Fibroblast of skin of right quadriceps (primary cell): ENCODE data around the gene CHRD.
"Not testable (repeated sequence)": the region's sequence is repeated elsewhere in the genome, so short reads cannot be mapped to it uniquely, and the experiment has no call there.

Experiments used
- DNase-seq: peaks from one replicate; pipeline ENCODE4 v3.0.0-alpha.2; 2013

The CHRD gene

DNA sequence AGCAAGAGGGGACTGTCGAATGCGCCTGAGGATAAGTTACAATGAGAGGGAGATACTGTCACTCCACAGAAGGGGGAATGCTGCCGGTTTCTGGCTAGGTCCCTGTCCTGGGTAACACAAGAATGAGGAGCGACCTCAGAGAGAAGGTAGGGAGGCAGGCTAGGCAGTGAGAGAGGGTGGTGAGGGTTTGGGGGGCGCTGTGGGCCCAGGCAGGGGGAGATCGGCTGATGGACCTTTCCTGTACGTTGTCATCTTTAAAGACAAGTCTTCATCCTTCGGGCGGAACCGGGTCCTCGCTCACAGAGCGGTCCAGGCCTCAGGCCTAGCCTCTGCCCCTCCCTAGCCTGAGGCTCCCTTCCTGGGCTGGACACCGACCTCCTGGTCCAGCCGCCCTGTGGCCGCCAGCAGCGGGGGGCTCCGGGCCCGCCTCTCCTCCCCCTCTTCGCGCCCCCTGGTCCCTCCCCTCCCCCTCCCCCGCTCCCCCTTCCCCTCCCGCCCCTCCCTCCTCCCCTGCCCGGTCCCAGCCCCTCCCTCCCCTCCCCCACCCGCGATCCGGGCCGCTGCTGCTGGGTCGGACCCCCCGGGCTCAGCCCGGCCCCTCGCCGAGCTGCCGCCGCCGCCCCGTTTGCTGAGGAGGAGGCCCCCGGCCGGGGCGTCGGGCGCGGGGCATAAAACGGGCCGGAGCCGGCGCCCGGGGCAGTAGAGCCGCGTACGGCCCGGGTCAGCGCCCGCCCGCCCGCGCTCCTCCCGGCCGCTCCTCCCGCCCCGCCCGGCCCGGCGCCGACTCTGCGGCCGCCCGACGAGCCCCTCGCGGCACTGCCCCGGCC, at the start of gene CHRD:
Gene CHRD (plus strand): TSS at position 697 of the 827 bp plus-strand sequence. CDS start 265 bp downstream, outside the sequence.
- no peak for DNase-seq

DNA sequence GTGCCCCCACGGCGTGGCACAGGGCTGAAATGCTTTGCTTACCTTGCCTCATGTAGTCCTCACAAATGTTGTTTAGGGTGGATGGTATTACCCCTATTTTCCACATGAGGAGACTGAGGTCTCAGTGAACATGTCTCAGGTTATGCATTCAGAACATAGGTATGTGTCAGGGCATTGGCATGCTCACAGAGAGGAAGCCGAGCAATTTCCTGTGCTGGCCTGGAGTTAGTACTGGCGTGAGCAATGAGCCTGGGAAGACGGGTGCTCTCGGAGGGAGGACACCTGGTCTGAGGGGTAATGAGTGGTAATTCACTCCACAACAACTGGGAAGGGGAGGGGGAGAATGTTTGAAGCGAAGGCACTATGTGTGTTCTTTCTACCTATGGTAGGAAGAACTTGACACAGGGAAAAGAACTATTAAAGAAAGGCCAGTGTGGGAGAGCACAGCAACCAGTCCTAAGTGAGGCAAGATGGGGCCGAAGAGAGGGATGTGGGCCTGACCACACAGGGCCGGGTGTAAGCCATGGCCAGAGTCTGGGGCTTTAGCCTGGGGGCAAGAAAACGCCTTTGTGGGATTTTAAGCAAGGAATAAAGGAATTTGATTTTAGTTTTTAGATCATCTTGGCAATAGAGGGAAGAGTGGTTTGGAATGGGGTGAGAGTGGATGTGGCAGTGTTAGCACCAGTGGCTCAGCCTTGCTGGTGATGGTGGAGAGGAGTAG, 47.3 kb upstream of the CHRD start:
- peak; percentile 87 for DNase-seq

DNA sequence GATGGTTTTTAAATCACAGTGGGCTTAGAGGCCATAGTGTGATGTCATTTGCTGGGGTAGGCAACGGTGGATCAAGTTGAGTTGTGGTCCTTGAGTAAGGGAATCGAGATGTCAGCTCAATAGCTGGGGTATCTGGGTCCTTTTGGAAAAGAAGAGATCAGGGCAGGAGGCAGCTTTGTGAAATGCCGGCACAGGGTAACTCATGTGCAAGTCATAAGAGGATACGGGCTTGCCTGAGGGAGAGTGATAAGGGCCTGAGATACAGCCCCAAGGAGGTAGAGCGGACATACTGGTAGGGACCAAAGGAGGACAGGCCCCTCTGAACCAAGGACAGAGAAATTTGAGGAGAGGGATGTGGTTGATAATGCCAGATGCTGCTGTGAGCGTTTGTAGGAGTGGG, 46.7 kb upstream of the CHRD start:
- DNase-seq, result no peak

DNA sequence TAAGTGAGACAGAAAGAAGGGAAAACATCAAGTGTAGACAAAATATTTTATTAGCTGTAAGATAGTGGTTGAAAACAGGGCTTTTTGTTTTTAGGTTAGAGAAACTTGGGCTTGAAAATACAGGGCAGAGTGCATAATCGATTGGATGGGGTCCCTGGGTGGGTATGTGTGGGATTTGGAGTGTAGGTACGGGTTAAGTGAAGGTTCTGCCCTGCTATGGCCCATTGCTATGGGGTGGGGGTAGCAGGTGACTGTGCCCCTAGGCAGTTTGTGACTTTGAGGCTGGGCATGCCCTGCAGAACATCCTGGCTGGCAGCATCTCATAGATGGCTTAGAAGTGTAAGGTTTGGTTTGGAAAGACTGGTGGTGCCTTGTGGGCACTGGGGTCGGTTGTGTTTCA, 46.2 kb upstream of the CHRD start:
- DNase-seq, result no peak

DNA sequence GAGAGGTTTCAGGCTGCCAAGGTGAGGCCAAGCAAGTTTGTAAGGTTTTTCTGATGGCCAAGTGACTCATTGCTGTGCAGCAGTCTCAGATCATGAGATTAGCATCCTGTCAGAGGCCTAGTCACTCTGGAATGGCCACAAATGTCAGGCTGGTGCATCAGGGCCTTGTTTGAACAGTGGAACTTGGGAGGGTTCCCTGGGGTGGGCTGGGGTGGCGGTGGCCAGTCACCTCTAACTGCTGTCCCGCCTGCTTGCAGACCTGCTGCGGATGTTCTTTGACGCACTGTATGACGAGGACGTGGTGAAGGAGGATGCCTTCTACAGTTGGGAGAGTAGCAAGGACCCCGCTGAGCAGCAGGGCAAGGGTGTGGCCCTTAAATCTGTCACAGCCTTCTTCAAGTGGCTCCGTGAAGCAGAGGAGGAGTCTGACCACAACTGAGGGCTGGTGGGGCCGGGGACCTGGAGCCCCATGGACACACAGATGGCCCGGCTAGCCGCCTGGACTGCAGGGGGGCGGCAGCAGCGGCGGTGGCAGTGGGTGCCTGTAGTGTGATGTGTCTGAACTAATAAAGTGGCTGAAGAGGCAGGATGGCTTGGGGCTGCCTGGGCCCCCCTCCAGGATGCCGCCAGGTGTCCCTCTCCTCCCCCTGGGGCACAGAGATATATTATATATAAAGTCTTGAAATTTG, 45.2 kb upstream of the CHRD start:
- DNase-seq, result peak; percentile 57

DNA sequence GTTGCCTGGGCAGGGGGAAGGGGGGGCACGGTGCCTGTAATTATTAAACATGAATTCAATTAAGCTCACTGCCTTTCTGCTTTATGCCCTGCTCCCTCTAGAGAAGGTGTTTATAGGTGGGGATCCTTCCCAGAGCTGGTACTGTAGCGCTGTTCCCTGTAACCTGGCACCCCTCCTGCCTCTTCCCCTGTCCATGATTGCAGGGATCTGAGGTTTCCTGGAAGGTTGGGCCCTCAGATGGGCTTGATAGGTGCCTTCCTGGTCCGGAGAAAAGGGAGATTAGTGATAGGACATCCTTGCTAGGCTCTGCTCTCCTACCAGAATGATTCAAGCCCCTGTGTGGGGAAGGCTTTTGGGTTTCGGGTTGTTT, 44.6 kb upstream of the CHRD start:
- no peak for DNase-seq

DNA sequence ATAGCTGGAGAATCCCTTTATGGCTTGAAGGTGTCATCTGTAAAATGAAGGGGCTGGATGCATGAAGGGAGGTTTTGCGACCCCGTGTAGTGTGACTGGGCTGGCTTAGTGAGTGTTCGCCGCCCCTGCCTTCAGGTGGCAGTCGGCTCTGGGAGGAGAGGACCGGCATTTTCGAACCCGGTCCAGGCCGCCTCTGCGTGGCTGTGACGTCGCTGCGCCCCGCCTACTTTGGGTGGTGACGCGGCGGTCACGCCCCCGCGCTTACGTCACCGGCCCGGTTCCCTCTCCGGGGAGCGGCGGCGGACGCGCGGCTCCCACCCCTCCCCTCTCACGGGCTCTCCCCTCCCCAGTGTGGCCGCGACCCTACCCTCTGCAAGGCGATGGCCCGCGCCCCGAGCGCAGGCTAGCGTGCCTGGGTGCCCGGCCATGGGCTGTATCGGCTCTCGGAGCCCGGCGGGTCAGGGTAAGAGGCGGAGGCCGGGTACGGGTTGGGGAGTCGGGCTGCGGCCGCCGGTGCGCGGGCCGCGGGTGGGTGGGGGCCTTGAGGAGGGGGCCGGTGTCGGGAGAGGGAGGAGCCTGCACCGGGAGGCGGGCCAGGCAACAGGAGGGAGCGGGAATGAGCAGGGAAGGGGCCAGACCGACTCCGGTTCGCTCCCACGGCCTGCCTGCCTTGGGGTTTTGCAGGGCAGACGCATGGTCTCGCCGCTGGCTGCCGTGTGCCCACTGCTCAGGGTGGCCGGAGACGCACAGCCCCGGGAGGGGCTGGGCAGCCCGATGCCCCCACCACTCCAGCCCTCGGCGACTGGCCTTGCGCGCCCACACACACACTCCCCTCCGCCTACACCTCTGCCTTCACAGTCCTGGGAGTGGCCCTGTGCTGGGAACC, 44.0 kb upstream of the CHRD start:
- DNase-seq, result peak; percentile 78

DNA sequence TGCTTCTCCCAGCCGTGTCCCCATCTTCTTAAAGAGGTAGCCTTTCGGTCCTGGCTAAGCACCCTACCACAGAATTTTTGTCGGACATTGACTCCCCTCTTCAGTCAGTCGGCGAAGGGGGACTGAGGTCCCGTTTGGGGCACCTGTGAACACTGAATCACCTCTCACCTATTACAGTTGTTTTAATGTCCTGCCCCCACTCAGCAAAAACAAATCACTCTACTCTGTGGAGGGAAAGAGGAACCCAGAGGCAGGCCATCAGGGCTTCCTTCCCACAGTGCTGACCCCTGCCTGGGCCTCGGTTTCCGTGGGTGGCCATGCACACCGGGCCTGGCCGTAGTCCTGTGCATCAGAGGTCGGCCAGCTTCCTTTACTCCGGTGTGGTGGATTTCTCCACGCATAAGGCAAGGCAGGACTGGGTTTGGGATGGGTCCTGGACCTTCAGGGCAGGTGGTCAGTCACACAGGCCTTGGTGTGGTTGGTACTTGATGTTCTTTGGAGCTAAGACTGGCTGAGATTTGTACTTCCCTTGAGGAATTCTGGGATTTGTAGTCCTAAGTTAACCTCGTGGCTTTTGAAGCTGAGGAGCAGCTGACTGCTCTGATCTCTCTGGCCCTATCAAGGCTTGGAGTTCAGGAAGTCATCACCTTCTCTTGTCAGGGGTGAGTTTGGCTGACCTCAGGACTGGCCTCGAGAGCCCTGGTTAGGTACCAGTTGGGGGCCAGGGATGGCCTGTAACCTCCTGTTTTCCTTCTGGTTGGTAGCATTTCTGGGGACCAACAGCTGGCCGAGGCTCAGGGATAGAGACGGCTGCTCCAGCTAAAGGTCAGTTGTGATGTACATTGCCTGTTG, 43.1 kb upstream of the CHRD start:
- peak; percentile 48 for DNase-seq

DNA sequence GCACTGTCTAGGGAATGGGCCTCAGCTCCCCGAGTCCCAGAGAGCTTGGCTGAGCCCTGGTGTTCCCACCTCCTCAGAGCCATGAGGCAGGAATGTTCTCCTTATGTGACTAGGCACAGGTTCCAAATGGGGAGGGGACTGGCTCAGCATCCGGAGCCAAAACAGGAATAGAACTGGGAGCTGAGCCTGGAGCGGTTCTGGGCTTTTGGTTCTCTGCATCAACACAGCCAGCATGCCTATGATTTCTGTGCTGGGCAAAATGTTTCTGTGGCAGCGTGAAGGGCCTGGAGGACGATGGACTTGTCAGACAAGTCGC, 42.5 kb upstream of the CHRD start, which contains the start of gene FAM131A:
Gene FAM131A (plus strand): TSS at position 202 of the 316 bp plus-strand sequence. CDS start 31 bp downstream, at position 233.
- DNase-seq, result peak; percentile 34

DNA sequence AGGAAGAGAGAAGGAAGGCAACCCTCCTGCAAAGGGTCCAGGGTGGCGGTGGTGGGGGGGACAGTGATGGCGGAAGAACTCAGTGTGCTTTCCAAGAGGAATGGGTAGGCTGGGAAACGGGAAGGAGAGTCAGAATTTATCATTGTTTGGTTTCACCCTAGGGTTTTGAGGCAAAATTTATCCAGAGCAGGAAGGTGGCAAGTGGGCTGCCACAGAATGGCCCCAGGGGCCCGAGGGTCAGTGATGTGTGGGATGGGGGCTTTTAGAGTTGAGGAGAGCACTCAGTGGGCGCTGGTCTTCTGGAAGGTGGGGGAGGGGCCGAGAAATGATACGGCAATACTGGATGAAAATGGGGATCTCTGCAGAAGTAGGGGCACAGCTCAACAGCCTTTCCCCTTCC, 41.9 kb upstream of the CHRD start:
- DNase-seq, result no peak

DNA sequence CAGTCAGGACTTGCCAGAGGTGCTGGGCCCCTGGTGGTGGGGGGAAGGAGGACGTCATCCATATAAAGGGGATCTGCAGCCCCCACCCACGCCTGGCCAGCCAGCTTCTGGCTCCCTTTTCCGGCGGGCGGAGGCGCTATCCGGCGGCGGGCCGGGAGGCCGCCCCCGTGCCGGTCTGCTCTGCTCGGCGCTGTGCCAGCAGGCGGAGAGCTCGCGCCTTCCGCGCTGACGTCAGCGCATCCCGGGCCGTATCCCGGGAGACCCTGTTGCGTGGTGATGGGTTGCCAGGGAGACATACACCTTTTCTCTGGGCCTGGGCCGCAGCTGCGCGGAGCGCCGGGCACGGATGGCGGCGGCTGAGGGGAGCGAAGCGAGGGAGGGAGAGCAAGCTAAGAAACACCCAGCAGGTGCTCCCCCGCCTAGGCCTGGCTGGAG, 41.3 kb upstream of the CHRD start:
- peak; percentile 82 for DNase-seq

DNA sequence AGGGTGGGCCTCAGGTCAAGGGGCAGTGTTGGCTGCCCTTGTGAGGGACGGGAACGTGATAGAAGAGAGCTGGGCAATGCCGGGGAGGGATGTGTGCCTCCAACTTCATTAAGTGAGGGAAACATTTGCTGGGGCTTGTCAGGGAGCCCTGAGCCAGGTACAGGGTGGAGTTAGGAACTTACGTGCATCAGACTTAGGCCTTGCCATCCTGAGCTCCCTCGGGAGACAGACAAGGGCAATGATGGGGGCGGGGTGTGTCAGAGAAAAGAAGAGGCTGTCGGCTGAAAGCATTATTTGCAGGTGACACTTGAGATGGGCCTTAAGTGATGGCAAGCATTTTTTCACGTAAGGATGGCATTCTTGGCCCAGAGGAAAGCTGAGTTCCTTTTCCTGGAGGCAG, 40.9 kb upstream of the CHRD start:
- DNase-seq, result no peak

DNA sequence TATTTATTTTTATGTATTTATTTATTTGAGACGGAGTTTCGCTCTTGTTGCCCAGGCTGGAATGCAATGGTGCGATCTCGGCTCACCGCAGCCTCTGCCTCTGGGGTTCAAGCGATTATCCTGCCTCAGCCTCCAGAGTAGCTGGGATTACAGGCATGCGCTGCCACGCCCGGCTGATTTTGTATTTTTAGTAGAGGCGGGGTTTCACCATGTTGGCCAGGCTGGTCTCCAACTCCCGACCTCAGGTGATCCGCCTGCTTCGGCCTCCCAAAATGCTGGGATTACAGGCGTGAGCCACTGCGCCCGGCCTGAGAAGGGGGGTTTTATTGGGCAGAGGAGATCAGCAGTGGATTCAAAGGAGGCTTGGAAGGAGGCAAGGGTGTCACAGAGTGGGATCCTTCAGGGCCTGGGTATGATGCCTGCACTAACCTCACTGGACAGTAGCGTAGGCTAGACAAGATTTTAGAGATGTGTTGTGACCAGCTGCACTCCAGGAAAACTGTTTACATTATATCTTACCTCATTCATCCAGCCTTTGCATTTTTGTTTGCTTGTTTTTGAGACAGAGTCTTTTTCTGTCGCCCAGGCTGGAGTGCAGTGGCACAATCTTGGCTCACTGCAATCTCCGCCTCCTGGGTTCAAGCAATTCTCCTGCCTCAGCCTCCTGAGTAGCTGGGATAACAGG, 40.3 kb upstream of the CHRD start:
- DNase-seq, result not testable (repeated sequence)

DNA sequence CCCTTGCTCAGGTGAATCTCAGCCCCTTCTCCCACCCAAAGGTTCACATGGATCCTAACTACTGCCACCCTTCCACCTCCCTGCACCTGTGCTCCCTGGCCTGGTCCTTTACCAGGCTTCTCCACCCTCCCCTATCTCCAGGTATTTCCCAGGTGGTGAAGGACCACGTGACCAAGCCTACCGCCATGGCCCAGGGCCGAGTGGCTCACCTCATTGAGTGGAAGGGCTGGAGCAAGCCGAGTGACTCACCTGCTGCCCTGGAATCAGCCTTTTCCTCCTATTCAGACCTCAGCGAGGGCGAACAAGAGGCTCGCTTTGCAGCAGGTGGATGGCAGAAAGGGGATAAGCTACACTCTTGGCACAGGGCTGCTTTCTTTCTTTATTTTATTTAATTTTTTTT, 37.9 kb upstream of the CHRD start:
- DNase-seq, result no peak

DNA sequence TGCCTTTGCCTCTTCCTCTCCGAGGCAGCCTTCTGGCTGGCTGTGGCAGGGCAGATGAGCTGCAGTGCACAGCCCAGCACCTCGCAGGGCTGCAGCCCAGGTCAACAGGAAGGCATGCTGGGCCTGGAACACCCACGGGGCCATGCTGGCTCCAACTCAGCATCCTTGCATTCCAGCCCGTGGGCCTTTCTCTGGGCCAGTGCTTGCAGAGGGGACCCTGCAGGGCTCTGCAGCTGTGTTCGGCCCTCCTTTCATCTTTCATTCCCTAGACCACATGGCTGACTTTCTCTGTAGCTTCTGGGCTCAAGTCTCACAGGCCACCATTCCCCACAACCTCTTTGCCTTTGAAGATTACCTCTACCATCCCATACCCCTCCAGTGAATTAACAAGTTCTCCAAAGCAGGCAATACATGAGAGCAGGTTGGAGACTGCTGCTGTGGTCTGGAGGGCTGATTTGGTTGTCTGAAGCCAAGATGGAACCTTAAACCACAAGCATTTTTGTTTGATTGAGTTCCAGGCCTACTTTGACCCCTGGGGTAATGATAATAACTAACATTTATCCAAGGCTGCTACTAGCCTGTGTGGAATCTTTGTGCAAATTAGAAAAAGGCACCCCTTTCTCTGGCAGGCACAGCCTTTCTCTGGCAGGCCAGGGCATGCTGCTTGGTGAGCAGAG, 36.5 kb upstream of the CHRD start:
- no peak for DNase-seq

DNA sequence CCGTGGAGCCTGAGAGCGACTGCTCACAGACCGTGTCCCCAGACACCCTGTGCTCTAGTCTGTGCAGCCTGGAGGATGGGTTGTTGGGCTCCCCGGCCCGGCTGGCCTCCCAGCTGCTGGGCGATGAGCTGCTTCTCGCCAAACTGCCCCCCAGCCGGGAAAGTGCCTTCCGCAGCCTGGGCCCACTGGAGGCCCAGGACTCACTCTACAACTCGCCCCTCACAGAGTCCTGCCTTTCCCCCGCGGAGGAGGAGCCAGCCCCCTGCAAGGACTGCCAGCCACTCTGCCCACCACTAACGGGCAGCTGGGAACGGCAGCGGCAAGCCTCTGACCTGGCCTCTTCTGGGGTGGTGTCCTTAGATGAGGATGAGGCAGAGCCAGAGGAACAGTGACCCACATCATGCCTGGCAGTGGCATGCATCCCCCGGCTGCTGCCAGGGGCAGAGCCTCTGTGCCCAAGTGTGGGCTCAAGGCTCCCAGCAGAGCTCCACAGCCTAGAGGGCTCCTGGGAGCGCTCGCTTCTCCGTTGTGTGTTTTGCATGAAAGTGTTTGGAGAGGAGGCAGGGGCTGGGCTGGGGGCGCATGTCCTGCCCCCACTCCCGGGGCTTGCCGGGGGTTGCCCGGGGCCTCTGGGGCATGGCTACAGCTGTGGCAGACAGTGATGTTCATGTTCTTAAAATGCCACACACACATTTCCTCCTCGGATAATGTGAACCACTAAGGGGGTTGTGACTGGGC, 35.1 kb upstream of the CHRD start:
- no peak for DNase-seq

DNA sequence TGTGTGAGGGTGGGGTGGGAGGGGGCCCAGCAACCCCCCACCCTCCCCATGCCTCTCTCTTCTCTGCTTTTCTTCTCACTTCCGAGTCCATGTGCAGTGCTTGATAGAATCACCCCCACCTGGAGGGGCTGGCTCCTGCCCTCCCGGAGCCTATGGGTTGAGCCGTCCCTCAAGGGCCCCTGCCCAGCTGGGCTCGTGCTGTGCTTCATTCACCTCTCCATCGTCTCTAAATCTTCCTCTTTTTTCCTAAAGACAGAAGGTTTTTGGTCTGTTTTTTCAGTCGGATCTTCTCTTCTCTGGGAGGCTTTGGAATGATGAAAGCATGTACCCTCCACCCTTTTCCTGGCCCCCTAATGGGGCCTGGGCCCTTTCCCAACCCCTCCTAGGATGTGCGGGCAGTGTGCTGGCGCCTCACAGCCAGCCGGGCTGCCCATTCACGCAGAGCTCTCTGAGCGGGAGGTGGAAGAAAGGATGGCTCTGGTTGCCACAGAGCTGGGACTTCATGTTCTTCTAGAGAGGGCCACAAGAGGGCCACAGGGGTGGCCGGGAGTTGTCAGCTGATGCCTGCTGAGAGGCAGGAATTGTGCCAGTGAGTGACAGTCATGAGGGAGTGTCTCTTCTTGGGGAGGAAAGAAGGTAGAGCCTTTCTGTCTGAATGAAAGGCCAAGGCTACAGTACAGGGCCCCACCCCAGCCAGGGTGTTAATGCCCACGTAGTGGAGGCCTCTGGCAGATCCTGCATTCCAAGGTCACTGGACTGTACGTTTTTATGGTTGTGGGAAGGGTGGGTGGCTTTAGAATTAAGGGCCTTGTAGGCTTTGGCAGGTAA, 34.3 kb upstream of the CHRD start:
- DNase-seq, result peak; percentile 58

DNA sequence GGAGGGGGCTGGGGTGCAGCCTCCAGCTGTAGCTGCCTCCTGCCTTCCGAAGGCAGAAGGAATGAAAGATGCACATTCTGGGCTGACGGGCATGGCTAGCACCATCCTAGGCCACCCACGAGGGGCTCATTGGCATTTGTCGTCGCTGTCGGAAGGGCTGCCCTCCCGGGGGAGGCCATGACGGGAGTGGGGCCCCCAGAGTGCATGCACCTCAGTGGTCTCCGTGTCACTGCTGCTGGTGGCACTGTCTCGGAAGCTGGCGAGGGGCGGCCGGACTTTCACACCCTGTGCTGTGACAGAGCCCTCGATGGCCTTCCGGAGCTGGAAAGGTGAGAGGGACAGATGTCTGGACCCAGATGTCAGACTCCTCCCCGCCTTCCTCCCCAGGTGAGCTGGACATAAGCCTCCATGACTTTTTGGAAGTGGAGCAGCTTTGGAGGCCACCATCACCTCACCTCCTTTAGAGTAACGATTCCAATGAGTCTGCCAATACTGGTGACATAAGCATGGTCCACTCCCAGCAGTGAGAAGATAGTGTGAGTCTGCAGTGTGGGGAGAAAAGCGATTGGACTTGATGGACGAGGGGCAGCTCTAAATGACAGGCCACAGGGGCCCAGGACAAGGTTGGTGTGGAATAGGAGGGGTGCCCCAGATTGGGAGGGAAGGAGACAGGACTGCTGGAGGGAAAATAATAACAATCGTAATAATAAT, 33.2 kb upstream of the CHRD start:
- no peak for DNase-seq
